CD8-positive, alpha-beta memory T cell (primary cell): ENCODE results near the gene CREB5. TPM values are rescaled to one million over a fixed set of nuclear protein-coding genes. Genes with fewer than 3 reads are reported as not detected.

Experiments
- CTCF ChIA-PET: fragments of 350-600 bp; sonication (Branson Sonifier 250); formaldehyde crosslinking; loops from one replicate; lab custom pipeline; 2021; ENCODE audit warnings: antibody characterized with exemption; lab: Charles Lee
- POLR2A ChIA-PET: fragments of 350-600 bp; sonication (Branson Sonifier 250); formaldehyde crosslinking; loops from one replicate; lab custom pipeline; 2021; ENCODE audit warnings: antibody characterized with exemption; lab: Charles Lee
- DNase-seq, 5 donors: peaks; one replicate each; pipeline versions ENCODE4 v3.0.0 to v3.0.0-alpha.2; 2020 to 2022; ENCODE audit warnings: mixed read lengths in 1 of 5
- H3K27ac ChIP-seq: one replicate; pipeline ENCODE4 v1.7.0; 2013; ENCODE audit warnings: low read depth, mild to moderate bottlenecking, low read length, moderate library complexity
- H3K27me3 ChIP-seq: 2 replicates; pipeline ENCODE4 v1.7.0; 2013; ENCODE audit warnings: low read length, mild to moderate bottlenecking; ENCODE audit not compliant: insufficient read depth, poor library complexity, severe bottlenecking
- H3K36me3 ChIP-seq: 2 replicates; pipeline ENCODE4 v1.7.0; 2013; ENCODE audit warnings: mild to moderate bottlenecking, low read length, moderate library complexity; ENCODE audit not compliant: insufficient read depth
- H3K4me1 ChIP-seq: 2 replicates; pipeline ENCODE4 v1.7.0; 2013; ENCODE audit warnings: mild to moderate bottlenecking, low read length, moderate library complexity; ENCODE audit not compliant: insufficient read depth
- H3K4me3 ChIP-seq: 2 replicates; pipeline ENCODE4 v1.7.0; 2013; ENCODE audit warnings: mild to moderate bottlenecking, low read length
- H3K9me3 ChIP-seq: 2 replicates; pipeline ENCODE4 v1.7.0; 2013; ENCODE audit warnings: mild to moderate bottlenecking, low read length
- H3K27ac Mint-ChIP-seq, 8 donors: one replicate each; pipeline ENCODE4 v1.8.0; 2020 to 2021; ENCODE audit warnings: mixed read lengths in 8 of 8, mild to moderate bottlenecking in 6 of 8, inconsistent platforms in 3 of 8, moderate library complexity in 3 of 8
- H3K27me3 Mint-ChIP-seq, 2 donors: one replicate each; pipeline ENCODE4 v1.8.0; 2020 to 2021; ENCODE audit warnings: mixed read lengths in 2 of 2, mild to moderate bottlenecking in 1 of 2, moderate library complexity in 1 of 2
- H3K36me3 Mint-ChIP-seq, 3 donors: one replicate each; pipeline ENCODE4 v1.8.0; 2020 to 2021; ENCODE audit warnings: mixed read lengths in 3 of 3, inconsistent platforms in 1 of 3, mild to moderate bottlenecking in 1 of 3
- H3K4me1 Mint-ChIP-seq, 3 donors: one replicate each; pipeline ENCODE4 v1.8.0; 2020 to 2021; ENCODE audit warnings: mixed read lengths in 3 of 3, inconsistent platforms in 1 of 3, mild to moderate bottlenecking in 1 of 3
- H3K4me3 Mint-ChIP-seq, 7 donors: one replicate each; pipeline ENCODE4 v1.8.0; 2020 to 2021; ENCODE audit warnings: mixed read lengths in 7 of 7, mild to moderate bottlenecking in 6 of 7, moderate library complexity in 4 of 7, inconsistent platforms in 2 of 7
- H3K9me3 Mint-ChIP-seq, 5 donors: one replicate each; pipeline ENCODE4 v1.8.0; 2020 to 2022; ENCODE audit warnings: mixed read lengths in 5 of 5, mild to moderate bottlenecking in 3 of 5, moderate library complexity in 2 of 5, inconsistent platforms in 1 of 5
- polyA plus RNA-seq: library from polyadenylated mRNA; unstranded; fragments of 300-500 nt; fragmentation: Illumina TruSeq; gene quantifications from one replicate; pipeline ENCODE4 v1.2.3, GENCODE V29; 2021
- total RNA-seq, 2 experiments: library from RNA; stranded (reverse); gene quantifications; one replicate each; pipeline ENCODE4 v1.2.3, GENCODE V29; 2021

The CREB5 gene
- total and polyA plus RNA-seq, 3 experiments from 2014 or later = not detected

DNA sequence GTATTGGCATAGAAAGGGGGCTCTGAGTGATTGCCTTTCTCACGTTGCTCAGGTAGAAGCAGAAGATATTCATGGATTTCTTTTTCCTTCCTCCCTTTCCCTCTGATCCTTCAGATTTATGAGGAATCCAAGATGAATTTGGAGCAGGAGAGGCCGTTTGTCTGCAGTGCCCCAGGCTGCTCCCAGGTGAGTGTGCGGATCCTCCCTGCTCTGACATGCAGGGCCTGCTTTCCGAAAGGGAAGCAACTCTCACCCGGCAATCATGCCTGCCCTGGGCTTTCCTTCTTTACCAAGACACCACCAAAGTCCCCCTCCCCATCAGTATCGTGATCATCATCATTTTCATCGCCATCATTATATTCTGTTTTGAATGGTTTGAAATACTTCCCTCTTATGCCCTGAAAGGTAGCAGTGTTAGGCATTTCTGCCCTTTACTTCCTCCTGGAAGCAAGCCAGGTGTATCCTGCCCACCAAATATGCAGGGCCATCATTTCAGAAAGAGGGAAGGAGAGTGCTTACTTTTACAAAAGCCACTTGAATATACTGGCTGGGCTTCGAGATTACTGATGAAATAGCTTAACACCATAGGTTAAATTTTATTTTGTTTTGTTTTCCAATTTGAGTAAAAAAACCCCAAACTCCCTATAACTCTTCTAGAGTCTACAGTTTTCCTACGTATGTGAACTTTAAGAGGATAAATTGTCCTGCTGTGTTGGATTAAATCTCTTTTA, 75.9 kb downstream of the CREB5 start:
- no peaks in the 10 kb centered on the region for H3K4me1 ChIP-seq
- no peak for DNase-seq
- no peaks in the 10 kb centered on the region for H3K36me3 ChIP-seq
- H3K4me3 ChIP-seq = no peak overlapping the region
- H3K9me3 ChIP-seq = no peaks in the 10 kb centered on the region
- Mint-ChIP-seq H3K4me3 (no peak overlapping the region), H3K36me3 (no peaks in the 10 kb centered on the region), H3K9me3 (peaks cover 0 to 2% (median 0%) of the 10 kb centered on the region in 5 donors), H3K27me3 (peaks cover 3 to 4% of the 10 kb centered on the region in 2 donors), H3K4me1 (no peaks in the 10 kb centered on the region), H3K27ac (no peak overlapping the region)
- no peak overlapping the region for H3K27ac ChIP-seq
- no peaks in the 10 kb centered on the region for H3K27me3 ChIP-seq
- POLR2A ChIA-PET = no interaction called here
- CTCF ChIA-PET = no interaction called here

DNA sequence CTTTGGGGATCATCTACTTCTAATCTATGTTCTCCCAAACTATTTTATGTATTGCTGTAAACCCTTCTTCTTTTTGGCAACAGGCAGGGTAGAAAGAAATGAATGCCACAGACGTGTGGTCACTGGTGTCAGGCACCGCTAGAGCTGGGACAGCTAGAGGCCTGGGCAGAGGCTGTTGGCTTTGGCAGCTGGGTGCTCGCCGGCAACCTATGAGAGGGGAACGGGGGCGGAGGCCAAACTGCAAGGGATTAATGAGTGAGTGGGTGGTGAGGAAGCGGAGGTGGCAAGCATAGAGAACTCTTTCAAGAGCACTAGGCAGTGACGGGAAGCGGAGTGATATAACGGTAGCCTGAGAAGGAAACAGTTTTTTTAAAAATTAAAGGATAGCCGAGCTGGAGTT, 78.5 kb downstream of the CREB5 start:
- Histone ChIP-seq H3K4me3 (no peak overlapping the region), H3K9me3 (no peaks in the 10 kb centered on the region), H3K27me3 (no peaks in the 10 kb centered on the region), H3K36me3 (no peaks in the 10 kb centered on the region), H3K4me1 (no peaks in the 10 kb centered on the region), H3K27ac (no peak overlapping the region)
- Mint-ChIP-seq H3K27ac (no peak overlapping the region), H3K27me3 (peaks cover 5 to 7% of the 10 kb centered on the region in 2 donors), H3K4me1 (no peaks in the 10 kb centered on the region), H3K9me3 (peaks cover 0 to 2% (median 0%) of the 10 kb centered on the region in 5 donors), H3K4me3 (no peak overlapping the region), H3K36me3 (no peaks in the 10 kb centered on the region)
- no peak for DNase-seq
- CTCF ChIA-PET = no interaction called here
- POLR2A ChIA-PET = no interaction called here

DNA sequence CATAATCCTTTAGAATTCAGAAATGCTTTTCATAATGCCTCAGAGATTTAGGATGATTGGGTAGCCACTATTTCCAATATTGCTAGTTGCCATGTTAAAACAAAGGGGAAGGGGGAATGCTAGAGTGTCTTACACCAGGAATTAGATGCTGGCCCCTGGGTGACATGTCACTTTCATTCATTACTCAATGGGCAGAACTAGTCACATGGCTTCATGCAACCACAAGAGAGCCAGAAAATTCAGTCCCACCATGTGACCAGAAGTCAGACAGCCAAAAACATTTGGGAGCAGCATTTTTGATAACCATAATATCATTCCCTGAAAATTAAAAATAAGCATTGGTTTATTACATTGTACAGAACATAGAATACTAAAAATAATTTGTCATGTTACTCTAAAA, 81.2 kb downstream of the CREB5 start:
- H3K4me1 ChIP-seq = no peaks in the 10 kb centered on the region
- H3K27me3 ChIP-seq = no peaks in the 10 kb centered on the region
- no peak overlapping the region for H3K4me3 Mint-ChIP-seq
- peaks cover 5 to 7% of the 10 kb centered on the region in 2 donors for H3K27me3 Mint-ChIP-seq
- DNase-seq = no peak
- no peaks in the 10 kb centered on the region for H3K36me3 ChIP-seq
- no peaks in the 10 kb centered on the region for H3K9me3 ChIP-seq
- H3K27ac ChIP-seq = no peak overlapping the region
- H3K4me1 Mint-ChIP-seq = no peaks in the 10 kb centered on the region
- POLR2A ChIA-PET = no interaction called here
- H3K36me3 Mint-ChIP-seq = no peaks in the 10 kb centered on the region
- peaks cover 0 to 2% (median 0%) of the 10 kb centered on the region in 5 donors for H3K9me3 Mint-ChIP-seq
- no peak overlapping the region for H3K27ac Mint-ChIP-seq
- no peak overlapping the region for H3K4me3 ChIP-seq
- CTCF ChIA-PET = no interaction called here

DNA sequence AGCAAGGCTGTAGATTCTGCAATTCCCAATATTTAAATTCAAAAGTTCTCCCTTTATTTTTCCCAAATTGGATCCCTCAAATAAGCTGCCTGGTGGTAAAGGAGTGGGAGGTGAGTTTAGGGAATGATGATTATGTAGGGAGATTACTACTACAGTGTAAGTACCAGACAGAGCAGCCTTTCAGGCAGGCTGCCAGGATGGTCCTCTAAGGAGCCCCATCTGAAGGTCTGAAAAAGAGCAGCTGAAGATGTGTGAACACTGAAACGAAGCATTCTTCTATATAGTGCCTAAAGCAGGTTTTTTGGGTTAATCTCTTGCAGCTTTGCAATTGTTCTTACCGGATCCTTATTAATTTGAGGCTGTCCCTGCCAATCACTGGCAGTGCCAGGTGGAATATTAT, 84.7 kb downstream of the CREB5 start:
- H3K4me3 ChIP-seq = no peak overlapping the region
- DNase-seq = no peak
- Mint-ChIP-seq H3K27me3 (peaks cover 4% of the 10 kb centered on the region in 2 donors), H3K9me3 (no peaks in the 10 kb centered on the region), H3K4me3 (no peak overlapping the region), H3K27ac (no peak overlapping the region), H3K4me1 (no peaks in the 10 kb centered on the region), H3K36me3 (no peaks in the 10 kb centered on the region)
- ChIA-PET CTCF (no interaction called here), POLR2A (no interaction called here)
- H3K4me1 ChIP-seq = no peaks in the 10 kb centered on the region
- no peak overlapping the region for H3K27ac ChIP-seq
- no peaks in the 10 kb centered on the region for H3K27me3 ChIP-seq
- no peaks in the 10 kb centered on the region for H3K36me3 ChIP-seq
- no peaks in the 10 kb centered on the region for H3K9me3 ChIP-seq

DNA sequence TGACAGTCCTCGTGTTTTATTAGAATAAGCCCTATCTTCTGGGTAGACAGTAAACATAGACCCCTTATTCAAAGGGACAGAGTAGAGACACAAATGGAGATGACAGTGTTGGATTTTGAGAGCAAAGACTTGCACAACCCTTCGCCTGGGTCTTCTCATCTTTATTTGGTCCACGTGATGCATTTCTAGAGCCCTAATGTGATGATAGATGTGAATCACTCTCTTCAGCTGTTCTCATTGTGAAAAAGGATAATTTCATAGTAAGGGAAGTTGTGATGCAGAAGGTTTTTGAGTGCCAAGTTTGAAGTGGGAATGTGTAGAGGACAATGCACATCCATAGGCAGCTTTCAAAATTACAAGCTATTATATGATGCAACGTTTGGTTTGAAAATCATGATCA, 86.3 kb downstream of the CREB5 start:
- POLR2A ChIA-PET = no interaction called here
- H3K4me3 ChIP-seq = no peak overlapping the region
- CTCF ChIA-PET = no interaction called here
- no peaks in the 10 kb centered on the region for H3K36me3 ChIP-seq
- no peak for DNase-seq
- H3K9me3 ChIP-seq = no peaks in the 10 kb centered on the region
- Mint-ChIP-seq H3K27ac (no peak overlapping the region), H3K27me3 (peaks cover 2 to 7% of the 10 kb centered on the region in 2 donors), H3K9me3 (no peaks in the 10 kb centered on the region), H3K4me1 (no peaks in the 10 kb centered on the region), H3K36me3 (no peaks in the 10 kb centered on the region), H3K4me3 (no peak overlapping the region)
- H3K4me1 ChIP-seq = no peaks in the 10 kb centered on the region
- no peaks in the 10 kb centered on the region for H3K27me3 ChIP-seq
- H3K27ac ChIP-seq = no peak overlapping the region

DNA sequence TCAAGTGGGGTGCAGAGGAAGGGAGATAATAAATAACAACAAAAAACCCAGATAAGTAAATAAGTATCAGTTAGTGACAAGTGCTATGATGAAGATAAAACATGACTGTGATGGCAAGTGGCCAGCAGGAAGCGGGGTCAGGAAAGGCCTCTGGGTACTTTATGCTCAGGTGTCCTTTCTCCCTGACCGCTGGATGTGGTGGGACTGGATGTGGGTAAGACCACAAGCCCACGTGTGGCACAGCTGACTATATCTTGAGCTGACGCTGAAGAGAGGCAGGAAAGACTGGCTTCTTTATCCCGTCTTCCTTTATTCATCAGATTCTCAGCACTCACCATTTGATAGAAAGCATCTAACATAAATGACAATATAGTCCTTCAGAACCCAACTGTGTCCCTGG, 87.8 kb downstream of the CREB5 start:
- ChIA-PET CTCF (no interaction called here), POLR2A (no interaction called here)
- no peaks in the 10 kb centered on the region for H3K27me3 ChIP-seq
- H3K36me3 Mint-ChIP-seq = no peaks in the 10 kb centered on the region
- no peak overlapping the region for H3K4me3 Mint-ChIP-seq
- H3K27me3 Mint-ChIP-seq = peaks cover 4 to 7% of the 10 kb centered on the region in 2 donors
- H3K36me3 ChIP-seq = no peaks in the 10 kb centered on the region
- no peak overlapping the region for H3K27ac Mint-ChIP-seq
- DNase-seq = no peak
- no peak overlapping the region for H3K4me3 ChIP-seq
- no peaks in the 10 kb centered on the region for H3K4me1 ChIP-seq
- H3K4me1 Mint-ChIP-seq = no peaks in the 10 kb centered on the region
- no peak overlapping the region for H3K27ac ChIP-seq
- no peaks in the 10 kb centered on the region for H3K9me3 Mint-ChIP-seq
- H3K9me3 ChIP-seq = no peaks in the 10 kb centered on the region

DNA sequence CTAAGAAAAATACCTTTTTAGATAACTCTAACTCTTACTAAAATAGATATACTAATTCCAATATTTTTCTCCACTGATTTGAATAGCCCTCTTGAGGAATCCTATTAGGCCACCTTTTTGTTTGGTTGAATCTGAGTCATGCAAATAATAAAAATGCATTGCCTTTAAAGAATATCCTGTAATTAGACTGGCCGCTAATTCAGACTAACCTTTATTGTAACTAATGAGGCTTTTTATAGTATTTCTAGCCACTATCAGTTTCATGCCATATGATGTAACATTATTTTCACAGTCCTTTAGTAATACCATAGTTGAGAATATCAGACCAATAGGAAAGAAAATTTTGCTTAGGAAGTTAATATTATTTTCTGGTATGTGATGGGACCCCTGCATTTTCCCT, 90.1 kb downstream of the CREB5 start:
- no peak for DNase-seq
- no peaks in the 10 kb centered on the region for H3K9me3 Mint-ChIP-seq
- H3K27me3 ChIP-seq = no peaks in the 10 kb centered on the region
- H3K27ac ChIP-seq = no peak overlapping the region
- no peaks in the 10 kb centered on the region for H3K36me3 ChIP-seq
- H3K27ac Mint-ChIP-seq = no peak overlapping the region
- no peak overlapping the region for H3K4me3 ChIP-seq
- H3K4me1 ChIP-seq = no peaks in the 10 kb centered on the region
- no peaks in the 10 kb centered on the region for H3K4me1 Mint-ChIP-seq
- peaks cover 6% of the 10 kb centered on the region in 2 donors for H3K27me3 Mint-ChIP-seq
- no peaks in the 10 kb centered on the region for H3K9me3 ChIP-seq
- ChIA-PET CTCF (no interaction called here), POLR2A (no interaction called here)
- H3K36me3 Mint-ChIP-seq = no peaks in the 10 kb centered on the region
- no peak overlapping the region for H3K4me3 Mint-ChIP-seq

DNA sequence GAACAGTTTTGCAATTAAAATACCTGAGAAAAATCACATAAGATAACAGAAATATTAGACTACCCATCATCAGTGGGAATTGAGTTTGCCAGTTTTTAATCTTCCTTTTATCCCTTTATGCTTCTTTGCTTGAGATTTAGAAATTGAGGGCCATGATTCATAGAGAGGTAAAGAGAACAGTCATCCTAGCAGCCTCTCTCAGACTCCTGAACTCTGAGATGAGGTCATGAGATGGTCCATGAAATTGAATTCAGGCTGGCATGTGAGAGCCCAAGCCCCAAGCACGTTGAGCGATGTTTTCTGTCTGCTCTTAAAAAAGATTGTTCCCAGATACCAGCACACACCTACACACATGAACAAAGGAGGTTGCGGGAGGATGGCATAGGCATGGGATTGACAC, 91.1 kb downstream of the CREB5 start:
- Histone ChIP-seq H3K36me3 (no peaks in the 10 kb centered on the region), H3K27ac (no peak overlapping the region), H3K4me1 (no peaks in the 10 kb centered on the region), H3K9me3 (no peaks in the 10 kb centered on the region), H3K27me3 (no peaks in the 10 kb centered on the region), H3K4me3 (no peak overlapping the region)
- DNase-seq = no peak
- H3K27ac Mint-ChIP-seq = no peak overlapping the region
- ChIA-PET POLR2A (no interaction called here), CTCF (no interaction called here)
- no peaks in the 10 kb centered on the region for H3K9me3 Mint-ChIP-seq
- no peaks in the 10 kb centered on the region for H3K36me3 Mint-ChIP-seq
- peaks cover 6 to 8% of the 10 kb centered on the region in 2 donors for H3K27me3 Mint-ChIP-seq
- H3K4me3 Mint-ChIP-seq = no peak overlapping the region
- H3K4me1 Mint-ChIP-seq = no peaks in the 10 kb centered on the region
